ENCODE results near the gene CNOT4. TPM values are rescaled to one million over a fixed set of nuclear protein-coding genes. Genes with fewer than 3 reads are reported as not detected.

Gene CNOT4
- total and polyA plus RNA-seq, 2 of the 13 experiments (the other 11 are each of a cell fraction or from before 2014, with no cell fraction given): 7.4 to 8.4 TPM

- TF ChIP-seq HNRNPUL1 (IDR thresholded peaks at IDR 0.05; ENCODE audit: low read depth, low read length): no peak
- no peak for TF ChIP-seq FOXA1 (IDR thresholded peaks at IDR 0.05)
- no peak for TF ChIP-seq FOXA1 (CRISPR knock-in tag; IDR thresholded peaks at IDR 0.05)
- TF ChIP-seq ZNF414 (CRISPR knock-in tag; IDR thresholded peaks at IDR 0.05): no peak
- no peak for TF ChIP-seq ZNF790 (CRISPR knock-in tag; IDR thresholded peaks at IDR 0.05; ENCODE audit: borderline replicate concordance)
- TF ChIP-seq GATAD1 (CRISPR knock-in tag; IDR thresholded peaks at IDR 0.05): no peak
- no peak for TF ChIP-seq ZNF232 (CRISPR knock-in tag; IDR thresholded peaks at IDR 0.05; ENCODE audit: borderline replicate concordance)
- TF ChIP-seq TEAD3 (CRISPR knock-in tag; optimal IDR thresholded peaks at IDR 0.05; ENCODE audit: borderline replicate concordance): peak; percentile 51
- 0 out of 4 replicates have a peak, but pooled peaks of 1 of the 2 experiments have one; percentile 56 for TF ChIP-seq HMGXB4 (CRISPR knock-in tag; IDR thresholded peaks at IDR 0.05; ENCODE audit: borderline replicate concordance in 1 of 2, low read depth in 1 of 2)
- no peak for TF ChIP-seq PCBP1 (IDR thresholded peaks at IDR 0.05; ENCODE audit: borderline replicate concordance, low read depth, low read length)
- TF ChIP-seq ERF (CRISPR knock-in tag; IDR thresholded peaks at IDR 0.05): 0 out of 2 replicates have a peak, but pooled peaks have one; percentile 32
- TF ChIP-seq MXI1 (IDR thresholded peaks at IDR 0.05; ENCODE audit: borderline replicate concordance, low read depth, low read length): 0 out of 3 replicates have a peak, but pooled peaks have one; percentile 15
- TF ChIP-seq ZNF335 (CRISPR knock-in tag; IDR thresholded peaks at IDR 0.05): peak; percentile 97
- TF ChIP-seq JDP2 (CRISPR knock-in tag; IDR thresholded peaks at IDR 0.05; ENCODE audit: borderline replicate concordance): no peak
- no peak for TF ChIP-seq ZNF709 (CRISPR knock-in tag; IDR thresholded peaks at IDR 0.05)
- TF ChIP-seq THAP11 (CRISPR knock-in tag; IDR thresholded peaks at IDR 0.05): peak; percentile 79
- no peak for TF ChIP-seq FOXP4 (CRISPR knock-in tag; IDR thresholded peaks at IDR 0.05)
- no peak for TF ChIP-seq TERF1 (CRISPR knock-in tag; IDR thresholded peaks at IDR 0.05)
- TF ChIP-seq SMAD1 (CRISPR knock-in tag; IDR thresholded peaks at IDR 0.05; ENCODE audit: borderline replicate concordance, low read depth): no peak
- peak; percentile 53 for TF ChIP-seq SMC3 (IDR thresholded peaks at IDR 0.05; ENCODE audit: low read length)
- TF ChIP-seq ARID3A (IDR thresholded peaks at IDR 0.05; ENCODE audit: low read depth, low read length): peak; percentile 92
- peak; percentile 66; the same call in 1 of the 2 replicates for TF ChIP-seq ZNF7 (CRISPR knock-in tag; IDR thresholded peaks at IDR 0.05)
- no peak for TF ChIP-seq RXRB (CRISPR knock-in tag; IDR thresholded peaks at IDR 0.05; ENCODE audit: borderline replicate concordance)
Observed at GRCh38 chr7:135512135-135512887, 2.4 kb upstream of the CNOT4 start (continued).

Measured in HepG2 (cell line).